ENCODE results near the gene SLC25A43.

The SLC25A43 gene

DNA sequence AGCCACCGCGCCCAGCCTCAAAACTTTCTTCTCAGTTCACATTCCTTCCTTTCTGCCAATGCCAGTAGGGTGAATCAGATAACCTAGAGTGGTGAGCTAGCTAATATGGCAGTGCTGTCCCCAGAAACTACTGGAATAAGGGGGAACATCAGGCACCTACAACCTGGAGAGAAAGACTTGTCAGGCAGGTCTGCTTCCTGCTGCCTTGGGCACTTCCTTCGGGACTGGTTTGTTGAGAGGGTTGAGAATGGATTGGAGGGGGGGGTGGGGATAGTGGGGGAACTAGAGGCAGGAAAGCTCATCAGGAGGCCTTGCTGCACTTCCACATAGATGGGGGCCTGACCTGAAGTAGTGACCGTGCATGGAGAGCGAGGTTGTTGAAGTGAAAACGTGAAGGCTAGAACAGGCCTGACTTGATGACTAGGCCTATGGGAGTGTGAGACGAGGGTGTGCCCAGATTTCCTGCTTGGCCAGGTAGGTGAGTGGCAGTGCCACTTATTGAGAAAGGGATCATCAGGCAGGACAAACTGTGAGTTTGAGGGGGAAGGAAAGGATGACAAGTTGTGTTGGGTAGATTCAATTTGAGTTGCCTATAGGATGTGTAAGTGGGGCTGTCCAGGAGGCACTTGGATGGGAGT is 102.5 kb downstream of the SLC25A43 start:
- DNase-seq: no peak

DNA sequence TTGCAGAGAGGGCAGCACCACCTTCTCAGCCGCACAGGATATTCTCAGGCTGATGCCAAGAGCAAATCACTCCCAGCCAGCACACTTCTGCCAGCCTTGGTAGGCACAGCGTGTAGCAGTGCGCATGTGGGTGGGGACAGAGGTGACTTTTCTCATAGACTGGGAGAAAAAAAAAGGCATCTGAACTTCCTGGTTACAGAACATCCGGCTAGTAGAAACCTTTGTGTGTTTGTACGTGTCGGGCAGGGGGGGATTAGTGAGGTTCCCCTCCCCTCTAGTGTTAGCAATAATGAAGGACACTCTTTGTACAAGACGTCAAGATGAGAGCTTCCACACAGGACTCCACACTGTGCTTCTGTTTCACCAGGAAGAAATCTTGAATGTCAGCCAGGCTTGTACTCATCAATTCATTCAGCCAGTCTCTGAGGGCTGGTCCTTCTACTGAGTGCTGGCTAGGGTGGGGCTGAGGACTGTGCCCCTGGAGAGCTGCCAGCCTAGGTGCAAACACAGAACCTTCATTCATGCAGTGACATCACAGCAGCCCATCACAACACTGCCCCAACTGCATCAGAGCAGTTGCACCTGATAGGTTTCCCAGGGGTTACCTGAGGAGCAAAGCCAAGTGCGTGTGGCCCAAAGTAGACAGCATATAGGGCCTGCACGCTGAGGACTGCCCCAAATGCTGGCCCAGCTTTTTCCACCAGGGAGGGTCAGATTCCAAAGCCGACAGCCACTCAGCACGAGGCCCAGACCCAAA is 103.8 kb downstream of the SLC25A43 start:
- no peak for DNase-seq

- DNase-seq: no peak
These were observed 104.3 kb downstream of the SLC25A43 start for GRCh38 chrX:119503484-119503861.

Data from activated T-cell treated with anti-CD3 and anti-CD28 coated beads, Interleukin-2, amount 50 U/mL, for 1 hour (primary cell).